Adipose tissue (tissue), 3 donors: ENCODE data around the gene MTMR11. TPM values are rescaled to one million over a fixed set of nuclear protein-coding genes. Genes with fewer than 3 reads are reported as not detected.
"Not testable (repeated sequence)": the region's sequence is repeated elsewhere in the genome, so short reads cannot be mapped to it uniquely, and the experiment has no call there.

Experiments used
- H3K27ac ChIP-seq: one replicate; pipeline ENCODE4 v1.5.1; 2013; ENCODE audit warnings: low read depth, low read length
- WGBS, 3 donors: extraction: QIAGEN DNeasy Blood & Tissue Kit; methylation state at CpG; one replicate each; pipeline ENCODE4 v1.1.7; 2013; 5-methylcytosine and 5-hydroxymethylcytosine counted together
- polyA plus RNA-seq, 3 donors: library from polyadenylated mRNA; stranded (reverse); fragments of 200-250 nt; gene quantifications; one replicate each; pipeline ENCODE4 v1.2.3, GENCODE V29; 2013
- donor health status: healthy with polysubstance abuse.
- donor health status: Bipolar disorder and iron deficiency.
- donor health status: healthy.

Gene MTMR11
- polyA plus RNA-seq, 3 donors = 1.4 to 7.3 (median 2.1) TPM

DNA sequence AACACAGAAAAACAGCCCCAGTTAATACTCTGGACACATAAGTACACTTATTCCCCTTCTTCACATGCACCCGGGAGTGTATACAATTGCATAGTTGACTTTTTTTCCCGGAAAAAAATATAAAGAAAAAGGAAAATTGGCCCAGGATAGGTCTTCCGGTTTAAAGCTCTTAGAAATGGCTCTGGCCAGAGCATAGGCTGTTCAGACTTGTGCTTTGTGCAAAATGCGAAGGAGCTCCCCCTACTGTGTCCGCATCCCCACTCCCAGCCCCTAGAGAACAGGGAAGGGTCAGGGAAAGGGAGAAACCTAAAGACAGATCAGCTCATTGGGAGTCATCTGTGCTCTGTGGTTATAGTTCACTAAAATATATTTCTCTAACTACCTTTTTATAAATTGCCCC lies 5.5 kb upstream of the MTMR11 start:
- H3K27ac ChIP-seq = no peak overlapping the region
- 38 to 47% (median 39%) methylated on average over 5 of the region's 5 CpGs for WGBS, 3 donors

DNA sequence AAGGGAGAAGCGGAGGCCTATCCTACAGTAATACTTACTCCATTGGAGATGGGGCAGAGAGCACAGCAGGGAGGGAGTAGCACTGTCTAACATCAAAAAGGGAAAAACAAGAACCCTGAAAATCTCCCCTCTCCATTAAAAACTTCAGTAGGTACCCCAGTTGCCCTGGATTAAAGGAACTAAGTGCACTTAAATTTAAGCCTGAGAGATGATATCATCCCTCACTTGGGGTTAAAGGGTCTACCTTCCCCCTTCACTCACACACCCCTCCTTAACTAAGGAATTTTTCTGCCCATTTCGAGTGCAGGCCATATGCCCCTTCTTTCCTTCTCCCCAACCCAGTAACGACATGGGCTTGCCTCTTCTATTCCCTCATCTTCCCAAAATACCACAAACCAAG lies 3.7 kb upstream of the MTMR11 start:
- 90 to 96% (median 92%) methylated on average over 3 of the region's 3 CpGs for WGBS, 3 donors
- H3K27ac ChIP-seq = no peak overlapping the region

DNA sequence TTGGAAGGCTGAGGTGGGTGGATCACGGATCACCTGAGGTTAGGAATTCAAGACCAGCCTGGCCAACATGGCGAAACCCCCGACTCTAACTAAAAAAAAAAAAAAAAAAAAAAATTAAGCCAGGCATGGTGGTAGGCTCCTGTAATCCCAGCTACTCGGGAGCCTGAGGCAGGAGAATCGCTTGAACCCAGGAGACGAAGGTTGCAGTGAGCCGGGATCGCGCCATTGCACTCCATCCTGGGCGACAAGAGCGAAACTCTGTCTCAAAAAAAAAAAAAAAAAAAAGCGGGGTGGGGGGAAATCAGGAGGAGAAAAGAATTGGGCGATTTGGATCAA lies 2.0 kb upstream of the MTMR11 start:
- WGBS, 3 donors = 47 to 59% (median 50%) methylated on average over 11 to 13 of the region's 13 CpGs

DNA sequence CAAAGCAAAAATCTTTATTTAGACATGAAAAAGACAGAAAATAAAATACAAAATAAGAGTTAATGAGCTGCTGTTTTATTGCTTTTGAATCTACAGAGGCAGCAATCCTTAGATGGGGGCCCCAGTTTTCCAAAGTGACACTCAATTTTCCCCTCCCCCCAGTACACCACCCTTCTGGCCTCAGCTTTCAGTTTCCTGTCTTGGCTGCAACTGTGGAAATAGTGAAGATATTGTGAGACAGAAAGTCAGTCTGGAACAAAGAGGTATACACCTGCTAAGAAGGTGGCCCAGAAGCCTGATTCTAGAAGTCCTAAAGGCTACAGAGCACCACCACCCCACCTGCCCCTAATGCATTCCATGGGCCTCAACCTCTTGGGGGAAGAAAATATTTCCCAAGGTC lies 1.1 kb upstream of the MTMR11 start:
- no peak overlapping the region for H3K27ac ChIP-seq

More for the DNA sequence above, 2.0 kb upstream of the MTMR11 start:
- H3K27ac ChIP-seq = not testable (repeated sequence)

DNA sequence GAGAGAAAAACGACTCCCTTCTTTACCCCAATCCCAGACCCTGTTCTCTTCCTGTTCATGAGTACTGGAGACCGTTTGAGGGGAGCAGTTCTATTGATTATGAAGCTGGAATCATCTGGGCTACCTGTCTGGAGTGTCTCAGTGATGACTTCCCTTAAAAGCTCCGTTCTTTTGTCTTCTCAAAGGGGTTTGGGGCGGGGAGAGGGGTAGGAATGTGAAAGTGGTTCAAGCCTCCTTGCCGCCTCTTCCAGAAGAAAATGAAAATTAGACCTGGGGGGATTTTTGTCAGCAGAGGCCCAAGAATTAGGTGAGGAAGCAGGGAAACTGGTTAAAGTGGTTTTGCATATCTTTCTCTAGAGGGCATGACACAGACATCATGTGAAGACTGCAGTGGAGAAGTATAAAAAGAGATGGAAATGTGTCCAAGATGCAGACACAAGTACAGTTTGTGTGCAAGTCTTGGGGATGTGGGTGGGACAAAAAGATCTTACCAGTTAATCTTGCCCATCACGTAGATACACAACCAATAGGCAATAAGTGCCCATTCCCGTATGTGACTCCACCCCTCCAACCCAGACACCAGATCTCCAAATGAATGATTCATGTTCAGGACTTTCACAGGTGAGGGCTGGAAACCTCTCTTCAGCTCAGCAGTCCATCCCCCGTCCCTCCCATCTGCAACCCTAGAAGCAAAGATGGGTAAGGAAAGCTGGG lies 470 bp upstream of the MTMR11 start:
- H3K27ac ChIP-seq = no peak overlapping the region
- WGBS, 3 donors = 14 to 46% (median 37%) methylated on average over 8 of the region's 8 CpGs

DNA sequence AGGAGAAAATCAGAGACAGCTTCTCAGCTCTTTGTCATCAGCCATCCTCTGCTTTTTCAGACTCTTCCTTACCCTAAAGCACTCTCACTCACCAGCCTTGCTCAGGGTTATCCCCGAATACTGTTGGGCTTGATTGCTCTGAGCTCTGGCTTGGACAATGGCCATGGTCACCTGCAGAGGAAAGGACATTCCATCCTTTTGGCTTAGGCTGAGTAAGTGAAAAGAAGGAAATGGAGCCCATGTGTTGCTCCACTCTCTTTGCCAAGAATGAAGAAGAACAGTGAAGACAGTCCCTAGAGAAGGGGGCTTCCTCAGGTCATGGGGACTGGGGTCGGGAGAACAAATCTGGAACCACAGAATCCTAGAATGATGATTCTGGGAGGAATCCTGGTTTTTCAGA lies 2.3 kb downstream of the MTMR11 start:
- 44 to 65% (median 62%) methylated on average over 2 of the region's 2 CpGs for WGBS, 3 donors
- no peak overlapping the region for H3K27ac ChIP-seq

DNA sequence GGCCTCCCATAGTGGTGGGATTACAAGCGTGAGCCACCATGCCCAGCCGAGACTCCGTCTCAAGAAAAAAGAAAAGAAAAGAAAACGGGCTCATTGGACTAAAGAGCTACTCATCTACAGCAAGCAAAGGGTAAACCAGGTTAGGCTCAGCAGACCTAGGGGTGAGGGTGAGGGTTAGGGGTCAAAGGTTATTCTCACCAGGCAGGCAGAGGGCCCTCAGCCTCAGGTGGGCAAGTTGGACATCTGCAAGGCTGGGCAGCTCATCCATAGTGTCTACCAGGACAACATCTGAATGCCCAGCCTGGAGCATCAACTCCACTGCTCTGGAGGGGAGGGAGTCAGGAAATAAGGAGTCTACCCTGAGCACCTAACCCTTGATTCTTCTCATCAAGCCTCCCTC lies 3.5 kb downstream of the MTMR11 start:
- 90 to 98% (median 96%) methylated on average over 4 of the region's 4 CpGs for WGBS, 3 donors

DNA sequence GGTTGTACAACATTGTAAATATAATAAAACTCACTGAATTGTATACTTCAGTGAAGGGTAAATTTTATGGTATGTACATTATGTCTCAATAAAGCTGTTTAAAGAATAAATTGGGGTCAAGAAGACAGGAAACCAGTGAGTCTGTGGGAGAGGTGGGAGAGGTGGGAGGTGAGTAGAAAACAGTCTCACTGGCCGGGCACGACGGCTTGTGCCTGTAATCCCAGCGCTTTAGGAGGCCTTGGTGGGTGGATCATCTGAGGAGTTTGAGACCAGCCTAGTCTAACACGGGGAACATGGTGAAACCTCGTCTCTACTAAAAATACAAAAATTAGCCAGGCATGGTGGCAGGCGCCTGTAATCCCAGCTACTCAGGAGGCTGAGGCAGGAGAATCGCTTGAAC lies 4.2 kb downstream of the MTMR11 start:
- WGBS, 3 donors = 89 to 95% (median 94%) methylated on average over 8 of the region's 8 CpGs
- H3K27ac ChIP-seq = no peak overlapping the region

More for the DNA sequence above, 3.5 kb downstream of the MTMR11 start:
- no peak overlapping the region for H3K27ac ChIP-seq

DNA sequence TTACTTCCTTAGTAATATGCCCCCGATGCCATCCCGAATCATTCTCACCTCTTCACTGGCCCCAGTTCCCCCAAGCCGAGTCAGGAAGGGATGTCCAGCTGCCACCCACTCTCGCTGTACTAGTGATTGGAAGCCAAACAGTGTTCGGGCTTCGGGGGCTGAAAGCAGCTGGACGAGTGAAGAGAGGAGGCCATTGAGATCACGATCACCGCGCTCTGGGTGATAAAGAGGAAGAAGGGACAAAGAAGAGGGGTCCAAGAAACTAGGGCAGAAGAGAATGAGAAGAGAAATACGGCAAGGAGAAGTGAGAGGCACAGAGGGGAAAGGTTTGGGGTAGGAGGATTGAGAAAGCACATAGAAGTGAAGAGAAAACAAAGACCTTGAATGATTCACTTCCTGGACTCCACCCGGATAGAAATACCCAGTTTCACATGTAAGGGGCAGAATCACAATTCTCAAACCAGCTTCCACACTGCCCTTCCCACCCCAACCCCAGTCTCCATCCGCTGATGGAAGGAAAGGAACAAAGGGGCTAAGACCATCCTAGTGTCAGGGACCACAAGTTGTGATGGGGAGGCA lies 5.4 kb downstream of the MTMR11 start:
- H3K27ac ChIP-seq = no peak overlapping the region
- WGBS, 3 donors = 80 to 85% (median 82%) methylated on average over 13 of the region's 13 CpGs

DNA sequence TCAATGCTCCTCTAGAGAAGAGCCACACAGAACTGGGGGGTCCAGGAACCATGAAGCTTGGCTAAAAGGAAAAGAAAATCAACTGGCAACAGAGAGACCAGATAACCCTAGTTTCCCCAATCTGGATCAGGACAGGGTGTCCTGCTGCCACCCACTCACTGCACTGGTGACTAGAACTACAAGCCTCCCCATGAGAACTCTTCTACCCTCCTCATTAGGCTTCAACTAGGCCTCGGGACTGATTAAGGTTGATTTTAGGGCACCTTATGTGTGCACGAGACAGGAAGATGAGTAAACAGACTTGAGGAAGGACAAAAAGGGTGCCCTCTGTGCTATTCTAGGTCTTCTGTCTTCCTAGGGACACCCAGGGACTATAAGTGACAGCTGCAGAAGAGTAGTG lies 6.8 kb downstream of the MTMR11 start:
- 83 to 89% (median 85%) methylated on average over 2 of the region's 2 CpGs for WGBS, 3 donors

DNA sequence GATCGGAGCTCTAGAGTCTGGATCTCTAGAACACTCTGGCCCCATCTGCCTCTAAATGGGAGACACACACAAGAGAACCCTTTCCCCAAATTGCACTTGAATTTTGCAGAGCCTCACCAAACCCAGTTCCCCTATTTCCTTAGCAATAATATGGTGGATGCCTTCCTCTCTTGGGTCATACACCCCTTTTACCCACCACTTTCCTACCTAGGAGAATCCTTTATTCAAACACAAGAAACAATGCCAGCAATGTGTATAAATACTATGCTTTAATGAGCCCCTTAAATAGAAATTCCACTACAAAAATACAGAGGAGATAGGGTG lies 8.3 kb downstream of the MTMR11 start:
- 0 to 3% (median 0%) methylated on average over 1 of the region's 1 CpG for WGBS, 3 donors
- peak overlapping the region; percentile 60 for H3K27ac ChIP-seq

More for the DNA sequence above, 6.8 kb downstream of the MTMR11 start:
- H3K27ac ChIP-seq = no peak overlapping the region

DNA sequence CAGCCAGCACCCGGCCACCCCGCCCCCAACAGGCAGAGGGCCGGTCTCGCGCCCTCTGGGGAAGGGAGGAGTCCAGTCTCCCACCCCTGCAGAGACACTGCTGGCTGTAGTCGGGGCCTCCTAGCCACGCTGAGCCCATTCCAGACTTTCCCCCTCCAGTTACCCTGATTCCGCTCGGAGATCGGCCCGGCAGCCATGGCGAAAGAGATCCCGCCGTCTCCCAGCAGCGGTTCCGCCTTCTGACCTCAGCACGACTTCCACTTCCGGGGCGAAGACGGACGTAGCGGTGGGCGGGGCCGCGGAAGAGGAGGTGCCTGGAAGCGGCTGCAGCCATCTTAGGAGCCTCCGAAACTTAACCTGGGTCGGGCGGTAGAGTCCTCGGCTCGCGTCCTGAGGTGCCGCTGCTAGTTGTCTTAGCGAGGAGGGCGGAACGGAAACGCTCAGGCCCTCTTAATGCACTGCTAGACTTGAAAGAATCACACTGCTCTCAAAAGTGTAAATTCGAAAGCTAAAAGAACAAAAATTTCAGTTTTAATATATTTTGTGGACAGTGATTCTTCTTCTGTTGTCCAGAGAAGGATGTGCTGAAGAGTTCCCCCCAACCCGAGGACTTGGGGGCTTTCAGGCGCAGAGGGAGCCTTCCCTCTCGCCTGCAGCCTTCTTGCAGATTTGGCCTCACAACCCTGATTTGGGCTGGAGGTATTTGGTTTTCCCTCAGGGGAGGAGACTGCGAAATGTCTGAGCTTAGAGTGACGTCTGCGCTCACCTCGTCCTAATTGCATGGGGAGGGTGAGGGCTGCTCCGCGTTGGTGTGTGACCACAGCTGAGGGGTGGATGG lies 8.9 kb downstream of the MTMR11 start, which contains the start of gene SF3B4:
SF3B4 (minus strand) TSS at position 241 of the 838 bp plus-strand sequence; CDS start at position 197, 44 bp downstream.
- WGBS, 3 donors = 0 to 1% (median 0%) methylated on average over 42 to 47 of the region's 47 CpGs
- peak within 1 kb of the TSS; percentile 60 for H3K27ac ChIP-seq

DNA sequence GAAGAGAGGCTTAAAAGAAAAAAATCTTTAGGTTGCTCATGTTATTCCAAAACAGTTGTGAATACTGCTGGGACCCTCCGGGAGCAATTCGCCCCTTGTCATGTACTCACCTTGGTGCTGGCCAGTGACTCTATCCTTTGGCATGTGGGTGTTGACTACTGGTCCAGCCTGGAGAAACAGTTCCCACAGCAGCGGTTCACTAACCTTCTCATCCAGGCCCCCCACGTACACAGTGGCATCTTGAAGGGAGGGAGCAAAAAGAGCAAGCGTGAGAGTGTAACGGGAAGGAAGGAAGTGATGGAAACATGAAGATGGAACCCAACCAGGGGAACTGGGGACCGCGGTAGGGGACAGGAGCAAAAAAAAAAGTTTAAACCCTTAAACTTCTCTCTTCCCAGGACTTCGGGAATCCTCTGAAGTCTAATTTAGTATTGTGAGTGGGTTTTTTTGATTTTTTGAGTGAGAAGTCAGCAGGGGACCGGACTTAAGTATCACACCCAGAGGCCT lies 9.6 kb downstream of the MTMR11 start:
- no peak overlapping the region for H3K27ac ChIP-seq
- WGBS, 3 donors = 2 to 7% (median 3%) methylated on average over 10 of the region's 10 CpGs

DNA sequence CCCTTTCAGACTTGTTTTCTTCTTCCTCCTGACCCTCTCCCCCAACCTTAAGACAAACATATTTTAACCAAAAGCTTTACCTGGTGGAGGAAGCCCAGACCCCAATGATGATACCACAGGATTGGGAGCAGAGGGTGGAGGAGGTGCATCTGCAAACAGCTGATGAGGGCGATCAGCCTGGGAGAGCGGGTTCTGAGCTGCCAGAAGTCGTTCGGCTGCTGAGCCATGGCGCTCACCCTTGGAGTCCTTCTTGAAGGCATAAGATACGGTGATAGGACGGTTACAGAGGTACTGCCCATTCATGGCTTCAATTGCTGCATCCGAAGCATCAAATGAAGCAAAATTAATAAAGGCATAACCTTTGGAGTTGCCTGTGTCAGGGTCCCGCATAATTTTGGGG lies 10.4 kb downstream of the MTMR11 start:
- H3K27ac ChIP-seq = no peak overlapping the region
- WGBS, 3 donors = 89 to 92% (median 92%) methylated on average over 9 of the region's 9 CpGs

DNA sequence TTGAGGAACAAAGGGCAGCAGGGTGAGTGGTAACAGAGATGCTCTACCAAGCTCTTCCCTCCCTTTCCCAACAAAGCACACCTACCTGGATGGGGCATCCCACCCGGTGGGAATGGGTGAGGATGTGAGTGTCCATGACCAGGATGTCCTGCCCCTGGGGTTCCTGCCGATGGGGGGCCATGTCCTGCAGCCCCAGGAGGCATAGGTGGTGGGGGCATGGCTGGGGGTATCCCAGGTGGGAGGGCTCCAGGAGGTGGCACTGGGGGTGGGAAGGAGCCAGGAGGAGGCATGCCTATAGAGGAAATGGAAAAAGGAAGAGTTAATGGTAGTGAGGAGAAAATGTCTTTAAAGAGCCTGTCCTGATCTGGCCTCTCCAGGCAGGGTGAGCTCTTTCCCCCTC lies 10.9 kb downstream of the MTMR11 start:
- no peak overlapping the region for H3K27ac ChIP-seq
- 74 to 90% (median 76%) methylated on average over 2 of the region's 2 CpGs for WGBS, 3 donors

DNA sequence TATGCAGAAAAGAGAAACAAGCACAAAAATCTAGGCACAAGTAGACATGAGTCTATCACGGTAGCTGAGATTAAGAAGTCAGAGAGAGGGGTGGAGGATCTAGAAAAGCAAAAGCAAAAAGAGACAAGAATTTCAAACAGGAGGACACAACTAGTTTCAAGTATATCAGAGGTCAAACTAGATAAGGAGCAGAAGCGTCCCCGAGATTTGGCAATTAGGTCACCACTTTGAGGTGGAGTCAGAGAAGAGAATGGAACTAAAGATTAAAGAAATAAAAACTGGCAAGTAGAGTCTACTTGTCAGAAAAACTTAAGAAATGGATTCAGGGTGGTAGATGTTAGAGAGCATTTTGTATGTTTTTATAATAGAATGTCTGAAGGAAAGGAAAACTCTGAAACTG lies 11.3 kb downstream of the MTMR11 start:
- no peak overlapping the region for H3K27ac ChIP-seq
- WGBS, 3 donors = 73 to 82% (median 81%) methylated on average over 3 of the region's 3 CpGs

DNA sequence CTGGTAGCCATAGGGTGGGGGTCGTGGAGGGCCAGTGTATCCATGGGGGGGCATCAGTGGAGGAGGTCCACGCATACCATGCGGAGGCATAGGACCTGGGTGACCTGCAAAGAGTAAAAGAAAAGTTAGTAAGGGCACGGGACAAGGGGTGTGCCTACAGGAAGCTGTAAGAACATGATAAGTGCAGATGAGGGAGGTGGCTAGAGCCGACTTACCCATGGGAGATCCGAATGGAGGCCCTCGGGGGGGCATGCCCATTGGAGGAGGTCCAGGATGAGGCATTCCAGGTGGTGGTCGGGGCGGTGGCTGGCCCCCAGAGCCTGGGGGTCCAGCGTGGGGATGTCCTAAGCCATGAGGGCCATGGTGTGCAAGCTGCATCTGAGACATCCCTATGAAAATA lies 13.1 kb downstream of the MTMR11 start:
- 84 to 90% (median 89%) methylated on average over 10 of the region's 10 CpGs for WGBS, 3 donors

DNA sequence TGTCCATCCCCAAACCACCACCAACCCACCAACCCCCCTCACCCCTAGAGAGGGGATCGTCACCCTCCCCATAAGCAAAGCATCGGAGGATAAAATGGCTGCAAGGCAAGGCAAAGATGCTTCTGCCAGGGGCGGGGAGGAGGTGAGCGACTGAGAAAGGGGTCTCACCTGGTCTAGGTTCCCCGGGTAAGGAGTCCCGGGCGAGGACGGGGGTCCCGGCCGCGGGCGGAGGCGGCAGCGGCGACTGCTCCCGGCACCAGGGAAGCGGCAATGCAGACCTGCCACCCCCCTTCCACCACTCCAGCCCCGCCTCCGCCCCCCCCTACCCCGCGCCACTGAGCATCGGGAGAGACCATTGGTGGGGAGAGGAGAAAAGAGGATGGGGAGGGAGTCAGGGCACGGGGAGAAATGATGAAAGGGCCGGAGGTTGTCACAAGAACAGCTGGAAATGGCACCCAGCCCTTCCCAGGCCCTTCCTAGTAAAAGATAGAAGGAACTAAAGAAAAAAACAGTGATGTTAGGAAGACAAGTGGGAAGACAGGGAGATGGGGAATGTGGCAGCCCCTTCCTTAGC lies 19.0 kb downstream of the MTMR11 start, which contains the start of gene SV2A:
SV2A (minus strand) TSS at position 274 of the 574 bp plus-strand sequence. CDS start 4,004 bp downstream, outside the sequence.
- WGBS, 3 donors = 1% methylated on average over 23 to 24 of the region's 24 CpGs
- H3K27ac ChIP-seq = no peak within 1 kb of the TSS

More for the DNA sequence above, 13.1 kb downstream of the MTMR11 start:
- no peak overlapping the region for H3K27ac ChIP-seq

DNA sequence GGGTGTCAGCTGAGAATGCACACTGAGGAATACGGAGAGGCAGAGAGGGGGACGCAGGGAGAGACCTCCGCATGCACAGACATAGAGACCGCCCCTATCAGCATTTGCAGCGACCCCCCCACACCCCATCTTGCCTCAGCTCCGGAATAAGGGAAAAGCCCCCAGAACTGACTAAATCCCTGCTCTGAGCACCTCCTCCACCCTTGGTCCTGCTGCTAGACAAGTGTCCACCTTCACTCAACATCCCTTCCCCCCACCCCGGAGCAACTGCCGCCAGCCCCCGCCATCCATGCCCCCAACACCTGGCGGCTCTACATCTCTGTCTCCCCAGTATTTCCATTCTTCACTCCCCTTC lies 19.8 kb downstream of the MTMR11 start:
- H3K27ac ChIP-seq = no peak overlapping the region
- 9 to 16% (median 12%) methylated on average over 10 of the region's 10 CpGs for WGBS, 3 donors
